Thoracic aorta (tissue), 2 donors: Measurements from ENCODE around the gene LCAT. TPM values are rescaled to one million over a fixed set of nuclear protein-coding genes. Genes with fewer than 3 reads are reported as not detected.

Source experiments
- ATAC-seq: fragments of 150-250 bp; one replicate; pipeline ENCODE4 v1.8.0; 2017; ENCODE audit warnings: low read depth; ENCODE audit not compliant: insufficient number of reproducible peaks, low FRiP score
- DNase-seq: peaks from one replicate; pipeline ENCODE4 v3.0.0-alpha.2; 2020; ENCODE audit warnings: low spot score
- H3K27ac ChIP-seq, 2 donors: fragments of 200-600 bp; sonication (generic); 1 replicate in 1 of 2; 2 replicates in 1 of 2; pipeline ENCODE4 v1.5.1; 2016; ENCODE audit warnings: mild to moderate bottlenecking in 2 of 2, moderate library complexity in 2 of 2
- H3K27me3 ChIP-seq: fragments of 200-600 bp; sonication (generic); replicated peaks from 2 replicates; pipeline ENCODE4 v1.6.0; 2016; ENCODE audit warnings: mild to moderate bottlenecking; ENCODE audit not compliant: insufficient read depth
- H3K36me3 ChIP-seq: fragments of 200-600 bp; sonication (generic); one replicate; pipeline ENCODE4 v1.5.1; 2016
- H3K4me1 ChIP-seq, 2 donors: fragments of 200-600 bp; sonication (generic); 1 replicate in 1 of 2; 2 replicates in 1 of 2; pipeline versions ENCODE4 v1.5.1 to v1.6.0; 2016; ENCODE audit warnings: low read depth in 2 of 2, mild to moderate bottlenecking in 1 of 2; ENCODE audit not compliant: control insufficient read depth in 1 of 2
- H3K4me3 ChIP-seq: fragments of 200-600 bp; sonication (generic); 2 replicates; pipeline ENCODE4 v1.5.1; 2016; ENCODE audit warnings: mild to moderate bottlenecking
- H3K9me3 ChIP-seq: fragments of 200-600 bp; sonication (generic); 2 replicates; pipeline ENCODE4 v1.5.1; 2016
- CTCF ChIP-seq: fragments of 200-600 bp; sonication (generic); IDR thresholded peaks from one replicate; pipeline ENCODE4 v1.5.1; 2019; ENCODE audit warnings: antibody characterized with exemption
- total RNA-seq, 2 donors: library from RNA; depleted of rRNA; stranded (reverse); fragments of >200 nt; gene quantifications; one replicate each; pipeline versions ENCODE4 v1.1.0 to v1.2.3, GENCODE V29; 2016

LCAT gene
- total RNA-seq, 2 donors from 2014 or later, result 28.1 to 46.6 TPM

- no peaks in the 10 kb centered on the region for H3K9me3 ChIP-seq
- no peak overlapping the region for H3K27ac ChIP-seq
- ATAC-seq (no peak), DNase-seq (no peak)
- no peak overlapping the region for H3K4me3 ChIP-seq
- no peaks in the 10 kb centered on the region for H3K27me3 ChIP-seq
- peaks cover 22% of the 10 kb centered on the region for H3K36me3 ChIP-seq
- peaks cover 15 to 29% of the 10 kb centered on the region in 2 donors for H3K4me1 ChIP-seq
- no peak for TF ChIP-seq CTCF
Measured at GRCh38 chr16:67930191-67930590, 13.7 kb downstream of the LCAT start.

- Histone ChIP-seq H3K27ac (no peak overlapping the region), H3K9me3 (no peaks in the 10 kb centered on the region), H3K36me3 (peaks cover 22% of the 10 kb centered on the region), H3K4me1 (peaks cover 8 to 19% of the 10 kb centered on the region in 2 donors), H3K27me3 (no peaks in the 10 kb centered on the region), H3K4me3 (no peak overlapping the region)
- ATAC-seq (no peak), DNase-seq (no peak)
- peak; percentile 83 for TF ChIP-seq CTCF
Measured at GRCh38 chr16:67928561-67929364, 15.2 kb downstream of the LCAT start.

- DNase-seq, result no peak
- Histone ChIP-seq H3K4me3 (no peak overlapping the region), H3K27ac (no peak overlapping the region), H3K4me1 (peaks cover 8 to 19% of the 10 kb centered on the region in 2 donors), H3K27me3 (no peaks in the 10 kb centered on the region), H3K36me3 (peaks cover 22% of the 10 kb centered on the region), H3K9me3 (no peaks in the 10 kb centered on the region)
- ATAC-seq, result no peak
- TF ChIP-seq CTCF, result no peak
Measured at GRCh38 chr16:67928147-67928546, 15.8 kb downstream of the LCAT start.

- ATAC-seq, result no peak
- Histone ChIP-seq H3K9me3 (no peaks in the 10 kb centered on the region), H3K27ac (peak overlapping the region; percentile 68 to 70), H3K4me1 (peaks cover 8 to 19% of the 10 kb centered on the region in 2 donors), H3K36me3 (peaks cover 22% of the 10 kb centered on the region), H3K27me3 (no peaks in the 10 kb centered on the region), H3K4me3 (no peak overlapping the region)
- no peak for TF ChIP-seq CTCF
- no peak for DNase-seq
Measured at GRCh38 chr16:67927131-67927941, 16.6 kb downstream of the LCAT start.

- DNase-seq (no peak), ATAC-seq (no peak)
- Histone ChIP-seq H3K36me3 (peaks cover 22% of the 10 kb centered on the region), H3K4me1 (peaks cover 8 to 19% of the 10 kb centered on the region in 2 donors), H3K27ac (peak overlapping the region; percentile 68 to 70), H3K9me3 (no peaks in the 10 kb centered on the region), H3K27me3 (no peaks in the 10 kb centered on the region), H3K4me3 (peak overlapping the region; percentile 21)
- TF ChIP-seq CTCF, result peak; percentile 40
Measured at GRCh38 chr16:67926181-67926750, 17.7 kb downstream of the LCAT start.
